ENCODE measurements around the gene HEXA.

HEXA gene

DNA sequence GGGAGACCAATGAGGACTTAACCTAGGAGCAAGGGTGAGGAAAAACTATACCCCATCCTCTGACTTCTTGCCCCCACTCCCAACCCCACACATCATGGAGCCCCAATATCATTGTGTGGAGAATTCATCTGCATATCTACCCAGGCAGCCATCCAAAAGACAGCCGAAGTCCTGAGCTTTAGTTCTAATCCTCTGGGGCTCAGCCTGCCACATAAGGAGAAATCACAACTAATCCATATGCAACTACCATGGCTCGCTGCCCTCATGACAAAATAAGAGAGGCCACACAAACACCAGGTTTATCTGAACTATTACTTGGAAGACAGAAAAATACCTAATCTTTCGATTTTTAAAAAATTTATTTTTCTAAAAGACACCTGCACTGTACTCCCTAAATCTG, 17.7 kb downstream of the HEXA start:
- Mint-ChIP-seq H3K27me3 (no peaks in the 10 kb centered on the region), H3K4me3 (no peak overlapping the region), H3K36me3 (peaks cover 2% of the 10 kb centered on the region), H3K4me1 (ENCODE audit: low read depth) (peaks cover 6% of the 10 kb centered on the region), H3K9me3 (ENCODE audit: low read depth) (no peaks in the 10 kb centered on the region), H3K27ac (no peak overlapping the region)

DNA sequence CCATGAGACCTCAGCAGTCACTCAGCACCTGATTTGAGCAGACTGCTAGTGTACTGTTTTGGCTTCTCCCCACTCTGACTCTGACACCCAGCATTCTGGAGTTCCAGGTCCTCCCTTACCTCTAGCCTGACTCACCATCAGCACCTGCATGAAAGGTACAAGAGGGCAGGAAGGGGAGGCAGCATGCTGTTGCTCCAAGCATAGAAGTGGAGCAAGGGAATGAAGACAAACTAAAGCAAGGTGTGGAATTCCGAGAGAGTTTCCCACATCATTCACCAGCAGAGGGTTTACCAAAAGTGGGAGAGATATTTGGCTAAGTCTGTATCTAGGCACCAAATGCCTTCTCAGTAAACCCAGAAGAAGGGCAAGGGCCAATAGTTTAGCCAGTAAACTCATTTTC, 21.3 kb downstream of the HEXA start:
- Mint-ChIP-seq H3K27ac (no peak overlapping the region), H3K36me3 (peaks cover 5% of the 10 kb centered on the region), H3K4me1 (ENCODE audit: low read depth) (peaks cover 6% of the 10 kb centered on the region), H3K27me3 (no peaks in the 10 kb centered on the region), H3K4me3 (no peak overlapping the region), H3K9me3 (ENCODE audit: low read depth) (no peaks in the 10 kb centered on the region)

DNA sequence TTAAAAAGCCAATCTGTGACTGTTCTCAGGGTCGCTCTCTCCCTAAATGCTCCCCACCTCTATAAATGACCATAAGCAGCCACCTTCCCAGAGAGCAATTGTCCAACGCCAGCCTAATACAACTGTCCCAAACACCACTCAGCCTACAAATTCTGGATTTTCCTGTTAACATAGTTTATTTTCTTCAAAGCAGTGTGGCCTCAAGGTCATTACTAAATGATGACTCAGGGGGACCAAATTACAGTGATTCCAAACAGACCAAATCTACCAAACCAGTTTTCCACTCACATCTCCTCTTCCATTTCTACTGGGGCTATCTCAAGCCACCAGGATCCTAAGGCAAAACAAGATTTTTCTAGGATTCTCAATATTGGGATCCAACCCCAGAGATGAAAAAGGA, 22.5 kb downstream of the HEXA start:
- Mint-ChIP-seq H3K4me1 (ENCODE audit: low read depth) (no peaks in the 10 kb centered on the region), H3K4me3 (no peak overlapping the region), H3K27ac (no peak overlapping the region), H3K36me3 (peaks cover 12% of the 10 kb centered on the region), H3K9me3 (ENCODE audit: low read depth) (no peaks in the 10 kb centered on the region), H3K27me3 (no peaks in the 10 kb centered on the region)

DNA sequence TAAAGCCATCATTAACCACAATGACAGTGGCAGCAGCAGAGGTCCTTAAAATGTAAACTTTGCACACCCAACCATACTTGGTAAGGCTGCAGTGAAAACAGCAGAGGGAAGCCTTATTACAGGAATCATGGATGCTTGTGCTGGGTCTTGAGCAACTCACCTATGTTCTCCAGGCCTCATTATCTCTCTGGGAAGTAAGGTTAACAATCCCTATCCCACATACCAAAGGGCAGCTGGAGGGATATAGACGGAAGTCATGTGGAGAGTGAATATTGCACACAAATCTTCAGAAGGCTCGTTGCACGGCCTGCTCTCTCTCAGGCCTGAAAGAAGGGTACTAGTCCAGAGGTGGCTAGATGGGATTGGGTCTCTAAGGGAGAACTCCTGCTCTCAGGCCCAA, 30.0 kb downstream of the HEXA start:
- no peaks in the 10 kb centered on the region for H3K4me1 Mint-ChIP-seq (ENCODE audit: low read depth)
- H3K27me3 Mint-ChIP-seq, result no peaks in the 10 kb centered on the region
- H3K36me3 Mint-ChIP-seq, result peaks cover 12% of the 10 kb centered on the region
- no peak overlapping the region for H3K27ac Mint-ChIP-seq
- H3K4me3 Mint-ChIP-seq, result no peak overlapping the region
- H3K9me3 Mint-ChIP-seq (ENCODE audit: low read depth), result no peaks in the 10 kb centered on the region

DNA sequence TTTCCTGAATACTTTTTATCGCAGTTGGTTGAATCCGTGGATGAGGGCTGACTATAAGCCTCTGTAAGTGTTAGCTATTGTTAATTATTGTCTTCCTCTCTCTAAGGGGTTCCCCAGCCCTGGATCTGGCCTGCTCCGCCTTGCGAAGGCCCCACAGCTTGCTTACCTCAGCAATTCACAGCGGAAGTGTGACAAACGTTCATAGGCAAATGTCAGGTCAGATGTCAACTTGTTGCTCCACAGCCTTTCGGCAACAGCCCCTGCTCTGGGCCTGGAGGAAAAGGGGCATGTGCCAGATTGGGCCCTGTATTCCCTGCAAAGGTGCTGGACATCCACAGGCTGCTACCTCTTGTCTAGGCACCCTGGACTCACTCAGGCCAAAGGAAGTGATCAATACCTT, 30.5 kb downstream of the HEXA start:
- Mint-ChIP-seq H3K27me3 (no peaks in the 10 kb centered on the region), H3K4me3 (no peak overlapping the region), H3K9me3 (ENCODE audit: low read depth) (no peaks in the 10 kb centered on the region), H3K4me1 (ENCODE audit: low read depth) (no peaks in the 10 kb centered on the region), H3K27ac (no peak overlapping the region), H3K36me3 (peaks cover 12% of the 10 kb centered on the region)

DNA sequence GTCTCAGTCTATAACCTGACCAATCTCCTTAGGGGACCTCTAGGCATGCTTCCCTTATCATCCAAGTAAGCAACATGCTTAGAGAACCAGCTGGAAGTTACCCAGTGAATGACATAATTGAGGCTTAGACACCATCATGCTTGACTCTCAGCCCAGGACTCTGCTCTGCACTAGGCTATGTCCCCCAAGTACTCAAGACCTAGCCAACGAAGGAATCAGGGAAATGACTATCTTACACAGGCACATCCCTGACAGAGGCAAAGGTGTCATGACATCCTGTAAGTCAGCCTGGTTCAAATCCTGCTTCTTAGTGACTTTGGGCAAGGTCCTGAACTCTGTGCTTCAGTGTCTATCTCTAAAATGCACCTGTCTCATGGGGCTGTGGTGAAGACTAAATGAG, 31.2 kb downstream of the HEXA start:
- Mint-ChIP-seq H3K9me3 (ENCODE audit: low read depth) (no peaks in the 10 kb centered on the region), H3K36me3 (peaks cover 15% of the 10 kb centered on the region), H3K4me1 (ENCODE audit: low read depth) (no peaks in the 10 kb centered on the region), H3K4me3 (no peak overlapping the region), H3K27ac (no peak overlapping the region), H3K27me3 (no peaks in the 10 kb centered on the region)

DNA sequence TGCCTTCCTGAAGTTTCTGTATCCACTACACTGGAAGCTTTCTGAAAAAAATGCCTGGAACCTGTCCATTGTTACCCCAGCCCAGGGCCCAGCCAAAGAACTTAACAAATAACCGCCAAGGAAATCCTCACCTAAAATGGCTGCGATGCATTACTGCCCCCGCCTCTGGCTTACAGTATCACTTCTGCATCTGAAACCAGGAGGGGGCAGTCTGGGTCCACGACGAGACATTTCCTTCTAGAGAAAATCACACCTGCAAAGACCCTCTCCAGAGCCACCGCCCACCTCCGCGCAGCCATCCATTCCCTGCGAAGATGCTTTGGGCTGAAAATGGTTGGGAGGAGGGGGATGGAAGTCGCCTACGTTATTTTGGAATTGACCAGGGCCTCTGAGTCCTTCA, 33.4 kb downstream of the HEXA start:
- H3K9me3 Mint-ChIP-seq (ENCODE audit: low read depth), result no peaks in the 10 kb centered on the region
- no peak overlapping the region for H3K27ac Mint-ChIP-seq
- H3K4me3 Mint-ChIP-seq, result no peak overlapping the region
- no peaks in the 10 kb centered on the region for H3K4me1 Mint-ChIP-seq (ENCODE audit: low read depth)
- no peaks in the 10 kb centered on the region for H3K27me3 Mint-ChIP-seq
- peaks cover 10% of the 10 kb centered on the region for H3K36me3 Mint-ChIP-seq

DNA sequence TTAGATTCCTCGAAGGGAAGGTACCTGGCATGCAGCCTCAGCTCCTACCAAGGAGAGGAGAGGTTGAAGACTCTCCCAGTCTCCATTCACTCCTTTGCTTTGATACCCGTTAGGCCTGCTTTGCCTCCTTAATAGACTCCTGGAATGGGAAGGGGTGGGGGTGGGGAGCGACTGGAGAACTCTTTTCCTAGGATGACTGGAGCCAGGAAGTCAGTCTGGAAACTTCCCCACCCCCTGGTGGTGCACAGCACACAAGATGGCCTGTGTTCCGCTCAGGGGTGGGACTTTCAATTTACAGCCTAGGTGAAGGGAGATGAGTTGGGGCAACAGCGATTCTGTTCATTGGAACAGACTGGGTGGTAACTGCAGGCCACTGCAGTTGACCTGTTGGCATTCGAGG, 34.5 kb downstream of the HEXA start:
- Mint-ChIP-seq H3K36me3 (peaks cover 12% of the 10 kb centered on the region), H3K27ac (no peak overlapping the region), H3K4me3 (no peak overlapping the region)

DNA sequence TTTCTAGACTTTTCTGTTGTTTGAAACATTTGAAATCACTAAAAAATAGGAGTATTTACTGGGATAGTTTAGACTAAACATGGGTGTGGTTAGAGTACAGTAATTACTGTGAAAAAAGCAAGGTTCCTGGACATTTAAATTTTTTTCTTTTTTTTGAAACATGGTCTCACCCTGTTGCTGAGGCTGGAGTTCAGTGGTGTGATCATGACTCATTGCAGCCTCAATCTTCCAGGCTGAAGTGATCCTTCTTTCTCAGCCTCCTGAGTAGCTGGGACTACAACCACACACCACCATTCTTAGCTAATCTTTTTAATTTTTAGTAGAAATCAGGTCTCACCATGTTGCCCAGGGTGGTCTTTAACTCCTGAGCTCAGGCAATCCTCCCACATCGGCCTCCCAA, 35.4 kb downstream of the HEXA start:
- no peaks in the 10 kb centered on the region for H3K9me3 Mint-ChIP-seq (ENCODE audit: low read depth)
- no peak overlapping the region for H3K4me3 Mint-ChIP-seq
- H3K4me1 Mint-ChIP-seq (ENCODE audit: low read depth), result no peaks in the 10 kb centered on the region
- no peaks in the 10 kb centered on the region for H3K27me3 Mint-ChIP-seq
- no peak overlapping the region for H3K27ac Mint-ChIP-seq
- H3K36me3 Mint-ChIP-seq, result peaks cover 9% of the 10 kb centered on the region

More for the DNA sequence above, 34.5 kb downstream of the HEXA start:
- Mint-ChIP-seq H3K9me3 (ENCODE audit: low read depth) (no peaks in the 10 kb centered on the region), H3K27me3 (no peaks in the 10 kb centered on the region), H3K4me1 (ENCODE audit: low read depth) (no peaks in the 10 kb centered on the region)

DNA sequence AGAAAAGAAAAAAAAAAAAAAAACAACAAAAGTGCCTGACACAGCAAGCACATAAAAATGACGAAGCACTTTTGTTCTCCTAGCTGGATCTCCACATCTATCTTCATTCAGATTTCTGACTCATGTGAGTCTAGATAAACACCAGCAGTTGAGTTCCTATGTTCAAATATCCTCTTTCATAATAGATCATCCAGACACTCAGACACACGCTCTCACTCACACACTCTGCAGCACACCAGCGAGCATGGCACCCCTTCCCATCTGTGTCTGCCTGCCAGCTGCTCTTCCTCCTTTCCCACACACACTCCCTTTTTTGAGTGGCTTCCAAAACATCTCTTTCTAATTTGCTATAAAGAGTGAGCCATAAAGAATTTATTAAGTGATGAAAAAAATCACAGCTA, 36.0 kb downstream of the HEXA start:
- Mint-ChIP-seq H3K4me1 (ENCODE audit: low read depth) (no peaks in the 10 kb centered on the region), H3K36me3 (peaks cover 9% of the 10 kb centered on the region), H3K27ac (no peak overlapping the region), H3K9me3 (ENCODE audit: low read depth) (no peaks in the 10 kb centered on the region), H3K27me3 (no peaks in the 10 kb centered on the region), H3K4me3 (no peak overlapping the region)

DNA sequence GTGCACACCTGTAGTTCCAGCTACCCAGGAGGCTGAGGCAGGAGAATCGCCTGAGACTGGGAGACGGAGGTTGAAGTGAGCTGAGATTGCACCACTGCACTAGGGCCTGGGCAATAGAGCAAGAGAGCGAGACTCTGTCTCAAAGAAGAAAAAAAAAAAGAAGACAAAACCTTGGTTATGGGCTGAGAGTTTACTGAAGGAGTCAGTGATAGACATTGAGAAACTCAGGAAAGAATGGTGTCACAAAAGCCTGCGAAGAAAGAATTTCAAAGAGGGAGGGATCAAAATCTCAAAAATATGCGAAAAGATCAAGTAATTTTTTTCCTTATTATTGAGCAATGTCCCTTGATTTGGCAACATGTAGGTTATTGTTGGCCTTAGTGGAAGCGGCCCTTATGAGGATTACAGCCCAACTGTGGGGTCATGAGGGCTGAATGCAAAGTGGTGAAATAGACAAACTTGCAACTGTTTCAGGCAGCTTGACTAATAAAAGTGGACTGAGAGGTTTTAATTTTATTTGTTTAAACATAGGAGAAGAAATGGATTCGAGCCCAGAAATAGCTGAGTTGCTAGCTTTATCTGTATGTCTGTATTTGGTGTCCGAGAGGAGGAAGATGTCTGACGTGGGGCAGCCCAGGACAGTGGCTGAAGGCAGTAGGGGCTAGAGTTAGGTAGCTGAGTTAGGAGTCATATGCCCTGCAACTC, 37.0 kb downstream of the HEXA start:
- H3K4me1 Mint-ChIP-seq (ENCODE audit: low read depth), result no peaks in the 10 kb centered on the region
- H3K27ac Mint-ChIP-seq, result no peak overlapping the region
- H3K36me3 Mint-ChIP-seq, result peaks cover 9% of the 10 kb centered on the region
- no peaks in the 10 kb centered on the region for H3K9me3 Mint-ChIP-seq (ENCODE audit: low read depth)
- no peaks in the 10 kb centered on the region for H3K27me3 Mint-ChIP-seq
- H3K4me3 Mint-ChIP-seq, result no peak overlapping the region

DNA sequence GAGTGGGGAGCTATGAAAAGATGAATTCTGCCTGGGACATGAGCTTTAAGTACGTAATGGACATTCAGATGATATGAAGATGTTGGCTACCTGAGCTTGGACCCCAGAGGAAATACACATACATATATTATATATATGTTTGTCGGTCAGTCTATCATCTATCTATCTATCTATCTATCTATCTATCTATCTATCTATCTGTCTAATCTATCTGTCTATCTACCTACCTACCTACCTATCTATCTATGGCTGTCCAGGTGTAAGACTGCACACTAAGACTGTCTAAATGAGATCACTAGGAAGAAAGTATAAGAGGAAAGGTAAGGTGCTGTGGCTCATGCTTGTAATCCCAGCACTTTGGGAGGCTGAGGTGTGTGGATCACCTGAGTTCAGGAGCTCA, 37.7 kb downstream of the HEXA start:
- Mint-ChIP-seq H3K36me3 (peaks cover 9% of the 10 kb centered on the region), H3K27me3 (no peaks in the 10 kb centered on the region), H3K27ac (no peak overlapping the region), H3K9me3 (ENCODE audit: low read depth) (no peaks in the 10 kb centered on the region), H3K4me3 (no peak overlapping the region), H3K4me1 (ENCODE audit: low read depth) (no peaks in the 10 kb centered on the region)

DNA sequence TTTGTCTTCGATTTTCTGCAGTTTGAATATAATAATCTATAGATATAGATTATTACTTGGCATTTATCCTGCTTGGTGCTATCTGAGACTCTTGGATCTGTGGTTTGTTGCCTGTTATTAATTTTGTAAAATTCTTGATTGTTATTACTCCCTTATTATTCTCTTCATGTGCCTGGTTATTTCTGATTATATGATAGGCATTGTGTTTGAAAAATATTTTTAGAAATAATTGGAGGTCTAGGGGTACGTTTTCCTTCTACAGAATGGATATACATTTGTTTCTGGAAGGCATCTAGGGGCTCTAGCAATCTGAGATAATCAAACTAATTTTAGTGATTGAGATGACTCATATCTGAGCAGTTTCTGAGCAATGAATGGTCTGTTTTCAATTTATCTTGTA, 41.0 kb downstream of the HEXA start:
- Mint-ChIP-seq H3K36me3 (peaks cover 8% of the 10 kb centered on the region), H3K9me3 (ENCODE audit: low read depth) (no peaks in the 10 kb centered on the region), H3K27ac (no peak overlapping the region), H3K27me3 (no peaks in the 10 kb centered on the region), H3K4me1 (ENCODE audit: low read depth) (no peaks in the 10 kb centered on the region), H3K4me3 (no peak overlapping the region)

DNA sequence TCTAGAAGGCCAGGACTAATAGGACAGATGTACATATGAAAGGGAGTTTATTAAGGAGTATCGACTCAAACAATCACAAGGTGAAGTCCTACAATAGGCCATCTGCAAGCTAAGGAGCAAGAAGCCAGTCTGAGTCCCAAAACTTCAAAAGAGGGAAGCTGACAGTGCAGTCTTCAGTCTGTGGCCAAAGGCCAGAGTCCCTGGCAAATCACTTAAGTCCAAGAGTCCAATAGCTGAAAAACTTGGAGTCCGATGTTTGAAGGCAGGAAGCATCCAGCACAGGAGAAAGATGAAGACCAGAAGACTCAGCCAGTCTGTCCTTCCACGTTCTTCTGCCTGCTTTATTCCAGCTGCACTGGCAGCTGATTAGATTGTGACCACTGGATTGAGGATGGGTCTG, 44.8 kb downstream of the HEXA start:
- no peaks in the 10 kb centered on the region for H3K9me3 Mint-ChIP-seq (ENCODE audit: low read depth)
- H3K27ac Mint-ChIP-seq, result no peak overlapping the region
- no peaks in the 10 kb centered on the region for H3K4me1 Mint-ChIP-seq (ENCODE audit: low read depth)
- no peak overlapping the region for H3K4me3 Mint-ChIP-seq
- H3K36me3 Mint-ChIP-seq, result peaks cover 15% of the 10 kb centered on the region
- H3K27me3 Mint-ChIP-seq, result no peaks in the 10 kb centered on the region

DNA sequence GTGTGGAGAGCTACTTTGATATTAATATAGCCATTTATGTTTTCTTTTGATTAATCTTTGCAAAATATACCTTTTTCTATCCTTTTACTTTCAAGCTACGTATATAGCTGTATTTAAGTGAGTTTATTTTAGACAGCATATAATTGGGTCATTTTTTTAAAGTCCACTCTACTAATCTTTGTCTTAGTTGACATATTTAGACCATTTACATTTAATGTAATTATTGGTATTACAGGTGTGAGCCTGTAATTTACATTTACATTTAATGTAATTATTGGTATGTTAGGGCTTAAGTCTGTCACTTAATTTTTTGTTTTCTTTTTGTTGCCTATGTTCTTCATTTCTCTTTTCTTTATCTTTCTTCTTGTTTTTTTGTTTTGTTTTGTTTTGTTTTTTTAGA, 52.1 kb downstream of the HEXA start:
- Mint-ChIP-seq H3K4me1 (ENCODE audit: low read depth) (peaks cover 16% of the 10 kb centered on the region), H3K4me3 (no peak overlapping the region), H3K27me3 (no peaks in the 10 kb centered on the region), H3K27ac (no peak overlapping the region), H3K9me3 (ENCODE audit: low read depth) (peaks cover 5% of the 10 kb centered on the region), H3K36me3 (peaks cover 18% of the 10 kb centered on the region)

DNA sequence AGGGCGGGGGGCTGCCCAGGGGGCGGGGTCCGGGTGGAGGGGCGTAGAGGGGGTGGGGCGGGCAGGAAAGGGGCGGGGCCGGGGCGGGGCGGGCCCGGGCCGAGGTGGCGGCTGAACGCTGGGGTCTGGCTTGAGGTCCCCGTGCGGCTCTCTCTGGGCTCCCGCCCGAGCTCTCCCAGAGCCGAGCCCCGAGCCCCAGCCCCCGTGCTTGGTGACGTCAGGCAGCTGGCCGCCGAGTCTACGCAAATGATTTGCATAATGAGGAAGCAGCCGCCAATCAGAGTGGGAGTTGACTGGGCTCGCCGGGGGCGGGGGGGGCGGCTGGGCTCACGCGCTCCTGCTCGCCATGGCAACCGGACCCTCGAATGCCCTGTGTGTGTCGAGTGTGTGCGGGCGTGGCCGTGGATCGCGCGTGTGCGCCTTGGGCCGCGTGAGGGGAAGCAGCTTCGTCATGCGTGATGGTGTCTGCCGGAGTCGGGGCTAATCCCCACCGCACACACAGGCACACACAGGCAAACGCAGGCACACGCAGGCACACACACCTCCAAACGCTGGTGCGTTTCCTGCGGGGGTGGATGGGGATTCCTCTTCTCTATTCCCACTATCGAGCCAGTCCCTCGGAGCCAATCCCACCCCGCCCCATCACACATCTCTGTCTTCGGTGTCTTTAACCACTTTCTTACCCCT, 55.7 kb downstream of the HEXA start, which contains the start of gene CELF6:
Gene CELF6, minus strand, starts transcription at position 173 of the 687 bp plus-strand sequence. CDS start 283 bp downstream, outside the sequence.
- Mint-ChIP-seq H3K4me1 (ENCODE audit: low read depth) (peaks cover 20% of the 10 kb centered on the region), H3K36me3 (peaks cover 8% of the 10 kb centered on the region), H3K9me3 (ENCODE audit: low read depth) (peaks cover 5% of the 10 kb centered on the region), H3K27me3 (no peaks in the 10 kb centered on the region), H3K4me3 (peak within 1 kb of the TSS; percentile 87), H3K27ac (peak within 1 kb of the TSS; percentile 23)
